ENCODE results near the gene NLGN3. TPM values are rescaled to one million over a fixed set of nuclear protein-coding genes. Genes with fewer than 3 reads are reported as not detected.

NLGN3 gene
- polyA plus RNA-seq, 3 donors = 0.05 to 0.80 TPM; not detected in 1

- no peak overlapping the region for H2AFZ ChIP-seq (ENCODE audit: insufficient read depth, low read depth, low read length, poor library complexity, severe bottlenecking)
- peaks cover 0 to 2% (median 1%) of the 10 kb centered on the region in 3 donors for H3K27me3 Mint-ChIP-seq (ENCODE audit: low read depth in 3 of 3)
- H3K27ac ChIP-seq (ENCODE audit: low read depth in 1 of 2, low read length in 2 of 2) = no peak overlapping the region
- peak overlapping the region in 1 of 7 donors; percentile 75 for H3K27ac Mint-ChIP-seq
- H3K4me1 Mint-ChIP-seq = peaks cover 27% of the 10 kb centered on the region
- no peaks in the 10 kb centered on the region for H3K27me3 ChIP-seq (ENCODE audit: control insufficient read depth in 2 of 2, insufficient read depth in 2 of 2, low read length in 2 of 2)
- DNase-seq = no peak
- 100% methylated on average over 1 of the region's 7 CpGs for WGBS (ENCODE audit: insufficient coverage)
- intact Hi-C loops (cut with micrococcal nuclease) = no loop called here
- H3K36me3 ChIP-seq (replicated peaks in 1 of 2; ENCODE audit: control insufficient read depth in 1 of 2, insufficient read depth in 2 of 2, low read length in 2 of 2) = peaks cover 5 to 9% of the 10 kb centered on the region in 2 donors
- H3K9me3 ChIP-seq (replicated peaks in 1 of 2; ENCODE audit: control insufficient read depth in 1 of 2, insufficient read depth in 1 of 2, low read length in 2 of 2) = no peaks in the 10 kb centered on the region
- TF ChIP-seq CTCF (IDR thresholded peaks at IDR 0.05) = no peak
- no peaks in the 10 kb centered on the region for H3K79me2 ChIP-seq (ENCODE audit: insufficient read depth, low read length)
- H3K9me3 Mint-ChIP-seq = no peaks in the 10 kb centered on the region
- H4K20me1 ChIP-seq (ENCODE audit: insufficient read depth, low read length) = no peaks in the 10 kb centered on the region
- peaks cover 14 to 25% of the 10 kb centered on the region in 2 donors for H3K4me1 ChIP-seq (ENCODE audit: control insufficient read depth in 1 of 2, insufficient read depth in 2 of 2, low read length in 2 of 2)
- H3K4me3 ChIP-seq (replicated peaks in 1 of 3; ENCODE audit: low read depth in 2 of 3, low read length in 3 of 3) = no peak overlapping the region
- no peak overlapping the region for H3K4me2 ChIP-seq (replicated peaks; ENCODE audit: extremely low read depth, low read length, poor library complexity, severe bottlenecking)
- H3K36me3 Mint-ChIP-seq = peaks cover 15 to 25% of the 10 kb centered on the region in 2 donors
- H3K4me3 Mint-ChIP-seq = no peak overlapping the region
- H3K9ac ChIP-seq (ENCODE audit: insufficient read depth, low read length, poor library complexity, severe bottlenecking) = no peak overlapping the region
These were observed 6.7 kb downstream of the NLGN3 start for GRCh38 chrX:71151366-71151765.

- intact Hi-C loops (cut with micrococcal nuclease) = no loop called here
- Histone ChIP-seq H3K9ac (ENCODE audit: insufficient read depth, low read length, poor library complexity, severe bottlenecking) (no peak overlapping the region), H3K27ac (ENCODE audit: low read depth in 1 of 2, low read length in 2 of 2) (no peak overlapping the region), H3K4me3 (replicated peaks in 1 of 3; ENCODE audit: low read depth in 2 of 3, low read length in 3 of 3) (no peak overlapping the region), H4K20me1 (ENCODE audit: insufficient read depth, low read length) (no peaks in the 10 kb centered on the region), H3K27me3 (ENCODE audit: control insufficient read depth in 2 of 2, insufficient read depth in 2 of 2, low read length in 2 of 2) (no peaks in the 10 kb centered on the region), H3K4me2 (replicated peaks; ENCODE audit: extremely low read depth, low read length, poor library complexity, severe bottlenecking) (no peak overlapping the region), H3K79me2 (ENCODE audit: insufficient read depth, low read length) (no peaks in the 10 kb centered on the region), H3K9me3 (replicated peaks in 1 of 2; ENCODE audit: control insufficient read depth in 1 of 2, insufficient read depth in 1 of 2, low read length in 2 of 2) (no peaks in the 10 kb centered on the region), H3K36me3 (replicated peaks in 1 of 2; ENCODE audit: control insufficient read depth in 1 of 2, insufficient read depth in 2 of 2, low read length in 2 of 2) (peaks cover 5 to 9% of the 10 kb centered on the region in 2 donors), H3K4me1 (ENCODE audit: control insufficient read depth in 1 of 2, insufficient read depth in 2 of 2, low read length in 2 of 2) (peaks cover 0 to 10% of the 10 kb centered on the region in 2 donors), H2AFZ (ENCODE audit: insufficient read depth, low read depth, low read length, poor library complexity, severe bottlenecking) (no peak overlapping the region)
- peaks cover 0 to 2% (median 1%) of the 10 kb centered on the region in 3 donors for H3K27me3 Mint-ChIP-seq (ENCODE audit: low read depth in 3 of 3)
- H3K9me3 Mint-ChIP-seq = no peaks in the 10 kb centered on the region
- TF ChIP-seq CTCF (IDR thresholded peaks at IDR 0.05) = no peak
- WGBS (ENCODE audit: insufficient coverage) = 100% methylated on average over 2 of the region's 7 CpGs
- peaks cover 17 to 28% of the 10 kb centered on the region in 2 donors for H3K36me3 Mint-ChIP-seq
- H3K27ac Mint-ChIP-seq = no peak overlapping the region
- DNase-seq = no peak
- peaks cover 14% of the 10 kb centered on the region for H3K4me1 Mint-ChIP-seq
- H3K4me3 Mint-ChIP-seq = no peak overlapping the region
These were observed 9.6 kb downstream of the NLGN3 start for GRCh38 chrX:71154196-71154595.
